Hematopoietic multipotent progenitor cell treated with erythropoietin and hydrocortisone succinate and interleukin-3 and kit ligand, for 4 days (in vitro differentiated cells): Measurements from ENCODE around the gene KCND3.

Experiments used
- DNase-seq: peaks from one replicate; pipeline ENCODE4 v3.0.0-alpha.2; 2015

The KCND3 gene

DNA sequence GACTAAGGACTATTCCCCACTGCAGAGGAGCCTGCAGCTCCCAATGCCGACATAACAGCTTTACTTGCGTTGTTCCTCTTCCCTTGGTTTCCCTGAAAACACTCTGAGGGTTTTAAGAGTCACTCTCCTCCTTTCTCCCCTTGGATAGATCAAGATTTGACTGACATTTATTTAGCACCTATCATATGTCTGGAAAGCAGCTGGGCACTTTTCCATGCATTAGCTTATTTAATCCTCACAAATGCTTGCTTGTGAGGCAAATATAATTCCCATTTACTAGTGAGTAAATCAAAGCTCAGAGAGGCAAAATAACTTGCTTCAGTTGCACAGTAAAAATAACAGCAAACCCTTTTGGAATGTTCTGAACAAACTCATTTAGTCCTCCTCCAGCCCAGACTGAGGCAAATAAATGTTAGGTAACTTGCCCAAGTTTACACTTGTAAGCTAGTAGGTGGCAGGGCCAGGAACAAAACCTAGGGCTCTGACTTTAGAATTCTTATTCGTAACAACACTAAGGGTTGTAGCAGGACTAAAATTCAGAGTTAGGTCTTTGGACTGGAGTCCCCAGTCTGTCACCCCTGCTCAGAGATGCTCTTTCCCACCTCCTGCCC is 81.4 kb downstream of the KCND3 start:
- no peak for DNase-seq

DNA sequence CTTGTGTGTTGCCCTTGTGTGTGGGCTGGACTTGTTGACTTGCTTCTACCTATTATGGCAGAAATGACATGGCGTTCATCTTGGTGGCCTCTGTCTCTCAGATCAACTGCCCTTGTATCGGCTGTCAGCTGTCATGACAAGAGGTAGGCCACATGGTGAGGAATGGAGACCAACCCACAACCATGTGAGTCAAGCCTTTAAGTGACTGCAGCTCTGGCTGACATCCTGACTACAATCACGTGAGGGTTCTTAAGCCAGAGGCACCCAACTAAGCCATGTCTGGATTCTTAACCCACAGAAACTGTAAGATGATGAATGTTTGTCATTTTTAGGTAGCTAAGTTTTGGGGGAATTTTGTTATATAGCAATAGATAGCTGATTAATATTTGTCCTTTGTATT is 82.1 kb downstream of the KCND3 start:
- no peak for DNase-seq

DNA sequence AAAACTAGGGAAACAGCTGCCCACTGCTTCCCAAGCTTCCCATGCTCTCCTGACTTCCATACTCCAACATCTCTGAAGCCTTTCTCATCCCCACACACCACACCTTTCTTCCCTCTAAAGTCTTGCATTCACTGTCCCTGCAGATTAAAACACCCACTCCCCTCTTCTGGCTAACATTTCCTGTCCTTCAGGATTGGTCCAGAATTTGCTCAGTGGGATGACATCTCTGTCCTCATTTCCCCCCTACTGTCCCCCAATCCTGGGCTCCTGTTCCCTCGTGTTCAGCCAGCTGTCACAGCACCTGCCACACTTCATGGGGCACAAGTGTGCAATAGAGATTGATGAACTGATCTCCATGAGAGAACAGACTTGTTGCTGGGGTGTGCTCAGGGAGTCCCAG is 82.7 kb downstream of the KCND3 start:
- DNase-seq = no peak

DNA sequence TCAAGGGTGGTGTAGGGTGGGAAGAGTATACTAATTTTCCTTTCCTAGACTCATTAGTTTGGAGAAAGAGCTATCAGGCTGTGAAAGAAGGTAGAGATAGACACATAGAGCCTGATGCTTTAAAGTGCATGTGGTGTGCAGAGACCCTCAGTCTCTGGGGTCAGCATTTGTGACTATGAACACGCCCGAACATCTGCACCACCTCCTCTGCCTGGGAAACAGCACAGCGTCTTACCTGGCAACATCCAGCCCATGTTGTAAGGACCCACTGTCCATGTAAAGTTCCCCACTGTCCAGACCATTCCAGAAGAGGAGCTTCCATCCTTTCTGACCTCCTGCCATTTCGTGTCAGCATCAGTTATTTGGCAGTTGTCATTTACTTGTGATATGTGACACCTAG is 83.4 kb downstream of the KCND3 start:
- DNase-seq = no peak

DNA sequence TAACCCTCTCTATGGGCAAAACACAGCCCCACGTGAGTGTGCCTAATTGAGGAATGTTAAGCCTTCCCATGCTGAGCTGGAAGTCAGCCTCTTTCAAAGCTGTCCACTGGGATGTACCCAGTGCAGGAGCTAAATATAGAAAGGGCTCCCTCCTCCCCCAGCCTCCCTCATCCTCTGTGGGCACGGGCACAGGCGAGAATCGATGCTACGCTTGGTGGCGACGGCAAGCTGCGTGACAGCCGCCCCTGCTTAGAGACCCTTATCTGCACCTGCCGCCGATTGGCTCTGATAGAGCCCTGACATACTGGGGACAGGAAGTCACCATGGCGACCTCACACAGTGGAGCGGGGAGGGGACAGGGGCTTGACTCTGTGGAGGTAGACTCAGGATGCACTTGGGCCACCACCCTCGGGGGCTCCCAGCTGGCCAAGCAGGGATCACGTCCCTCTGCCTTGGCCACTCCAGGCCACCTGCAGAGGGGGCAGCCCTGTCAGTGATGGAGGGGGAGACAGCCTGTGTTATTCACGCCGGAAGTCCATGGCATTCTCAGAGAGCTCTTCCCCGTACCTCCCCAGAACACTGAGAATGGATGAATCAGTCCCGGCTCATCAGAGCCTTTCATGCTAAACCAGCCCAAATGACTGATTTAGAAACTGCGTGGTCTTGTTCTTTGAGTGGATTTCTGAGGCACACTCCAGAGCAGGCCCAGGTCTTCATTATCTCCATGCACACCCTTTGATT is 84.8 kb downstream of the KCND3 start:
- DNase-seq = no peak

DNA sequence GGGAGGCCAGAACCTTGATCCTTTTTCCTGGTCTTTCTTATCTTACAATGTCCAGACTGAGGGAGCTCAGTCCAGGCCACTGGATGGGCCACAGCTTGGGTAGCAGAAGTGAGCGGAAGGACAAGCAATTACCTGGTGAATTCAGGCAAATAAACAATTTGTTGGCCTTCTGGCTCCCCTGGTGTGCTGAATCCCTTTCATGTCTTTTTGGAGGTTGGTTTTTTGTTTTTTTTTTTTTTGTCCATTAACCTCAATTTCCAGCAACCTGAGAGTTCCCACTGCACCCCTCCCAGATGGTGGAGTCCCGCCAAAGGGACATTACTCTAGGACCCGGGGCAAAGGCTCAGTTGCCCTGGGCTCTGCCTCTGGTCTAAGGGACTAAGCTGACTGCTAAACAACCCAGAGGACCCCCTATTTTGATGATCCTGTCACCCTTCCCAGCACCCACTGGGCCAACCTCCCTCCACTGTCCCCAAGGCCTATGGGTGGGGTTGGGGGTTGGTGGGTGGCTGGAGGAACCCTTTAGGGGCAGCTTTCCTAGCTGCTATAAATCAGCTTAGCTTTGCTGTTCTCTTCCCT is 85.5 kb downstream of the KCND3 start:
- DNase-seq = no peak

DNA sequence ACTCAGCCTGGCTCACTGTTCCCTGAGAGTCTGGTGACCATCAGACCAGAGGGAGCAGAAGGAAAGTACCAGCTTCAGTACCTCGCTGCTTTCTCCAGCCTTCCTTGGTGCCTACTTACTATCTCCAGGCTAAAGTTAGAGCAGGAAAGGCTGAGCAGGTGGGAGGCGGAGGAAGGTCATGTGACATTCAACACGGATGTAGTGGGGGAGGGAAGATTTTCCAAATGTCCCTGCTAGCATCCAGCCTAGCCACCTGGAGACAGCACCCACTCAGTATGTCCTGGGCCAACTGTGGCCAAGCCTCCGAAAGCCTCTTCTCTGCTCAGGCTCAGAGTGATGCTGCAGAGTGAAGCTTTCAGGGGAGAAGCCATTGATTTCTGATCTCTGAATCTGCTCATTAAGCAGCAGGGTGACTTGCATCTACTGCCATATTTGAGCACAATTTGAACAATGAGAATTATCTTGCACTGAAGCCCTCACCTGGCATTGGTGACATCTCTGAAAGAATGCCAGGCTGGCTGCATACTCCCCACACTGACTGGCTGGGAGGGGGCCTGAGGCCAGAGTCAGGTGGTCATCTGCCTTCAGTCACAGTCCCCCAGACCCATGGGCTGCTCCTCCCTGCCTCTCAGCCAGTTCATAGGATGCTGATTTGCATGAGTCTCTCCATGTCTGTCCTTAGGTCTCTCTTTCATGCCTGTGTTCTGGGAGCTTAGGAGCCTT is 86.2 kb downstream of the KCND3 start:
- DNase-seq = no peak

DNA sequence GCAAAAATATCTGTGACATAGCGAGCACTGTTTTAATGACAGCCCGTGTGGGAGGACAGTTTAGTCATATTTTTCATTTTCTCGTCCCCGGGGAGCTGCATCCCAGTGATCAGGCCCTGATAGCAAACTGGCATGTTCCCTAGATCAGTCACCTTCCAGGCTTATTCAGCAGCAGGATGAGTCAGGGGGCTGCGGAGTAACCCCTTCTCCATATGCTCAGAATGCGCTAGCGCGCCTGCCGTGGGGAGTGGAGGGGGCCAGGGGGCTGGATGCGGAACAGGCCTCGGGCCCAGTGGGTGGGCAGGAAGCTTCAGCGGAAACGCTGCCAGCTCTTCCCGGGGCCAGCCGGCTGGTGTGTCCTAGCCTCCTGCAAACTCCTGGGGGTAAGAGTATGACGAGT is 94.0 kb downstream of the KCND3 start:
- DNase-seq = no peak

DNA sequence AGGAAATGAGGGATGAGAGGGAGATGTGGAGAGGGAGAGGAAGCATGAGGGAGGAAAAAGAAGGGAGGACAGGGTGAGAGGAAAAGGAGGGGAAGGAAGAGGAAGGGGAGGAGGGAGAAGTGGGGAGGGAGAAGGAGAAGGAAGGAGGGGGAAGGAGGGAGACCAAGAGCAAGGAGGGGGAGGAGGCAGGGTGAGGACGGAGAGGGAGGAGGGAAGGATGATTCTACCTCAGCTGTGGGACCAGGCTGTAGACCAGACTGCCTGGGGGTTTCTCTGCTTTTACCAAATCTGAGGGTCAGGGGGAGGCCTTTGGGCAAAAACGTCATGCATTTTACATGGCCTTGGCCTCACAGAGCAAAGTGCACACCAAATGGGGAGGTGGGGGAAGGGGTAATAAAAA is 94.5 kb downstream of the KCND3 start:
- no peak for DNase-seq

DNA sequence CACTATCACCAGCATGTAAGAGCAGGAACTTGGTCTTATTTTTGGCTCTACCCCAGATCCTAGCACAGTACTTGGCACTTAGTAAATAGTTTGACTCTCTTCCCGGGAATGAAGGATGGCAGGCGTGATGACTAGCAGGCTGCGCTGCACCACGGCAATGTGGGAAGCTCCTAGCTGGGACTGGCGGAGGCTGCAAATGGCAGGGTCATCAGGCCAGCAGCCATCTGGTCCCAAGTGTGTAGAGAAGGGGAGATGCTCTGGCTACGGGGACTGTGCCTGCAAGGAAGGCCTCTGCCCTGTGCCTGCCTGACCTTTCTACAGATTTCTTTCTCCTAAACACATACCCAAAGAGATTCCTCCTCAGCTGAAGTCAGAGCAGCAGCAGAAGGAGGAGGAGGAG is 95.0 kb downstream of the KCND3 start:
- DNase-seq = no peak

DNA sequence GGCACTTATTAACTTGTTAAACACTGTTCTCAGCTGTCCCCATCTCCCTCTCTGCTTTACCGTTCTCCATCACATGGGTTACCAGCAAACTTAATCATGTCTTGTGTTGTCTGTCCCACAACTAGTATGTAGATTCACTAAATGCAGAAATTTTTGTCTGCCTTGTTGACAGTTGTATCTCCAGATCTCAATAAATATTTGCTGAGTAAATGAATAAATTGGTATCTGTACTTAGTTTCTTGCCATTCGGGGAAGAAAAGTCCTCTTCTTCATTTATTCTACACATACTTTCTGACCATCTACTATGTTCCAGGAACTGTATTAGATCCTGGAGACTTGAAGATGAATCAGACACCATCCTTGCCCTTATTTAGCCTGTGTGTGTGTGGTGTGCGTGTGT is 97.9 kb downstream of the KCND3 start:
- no peak for DNase-seq

DNA sequence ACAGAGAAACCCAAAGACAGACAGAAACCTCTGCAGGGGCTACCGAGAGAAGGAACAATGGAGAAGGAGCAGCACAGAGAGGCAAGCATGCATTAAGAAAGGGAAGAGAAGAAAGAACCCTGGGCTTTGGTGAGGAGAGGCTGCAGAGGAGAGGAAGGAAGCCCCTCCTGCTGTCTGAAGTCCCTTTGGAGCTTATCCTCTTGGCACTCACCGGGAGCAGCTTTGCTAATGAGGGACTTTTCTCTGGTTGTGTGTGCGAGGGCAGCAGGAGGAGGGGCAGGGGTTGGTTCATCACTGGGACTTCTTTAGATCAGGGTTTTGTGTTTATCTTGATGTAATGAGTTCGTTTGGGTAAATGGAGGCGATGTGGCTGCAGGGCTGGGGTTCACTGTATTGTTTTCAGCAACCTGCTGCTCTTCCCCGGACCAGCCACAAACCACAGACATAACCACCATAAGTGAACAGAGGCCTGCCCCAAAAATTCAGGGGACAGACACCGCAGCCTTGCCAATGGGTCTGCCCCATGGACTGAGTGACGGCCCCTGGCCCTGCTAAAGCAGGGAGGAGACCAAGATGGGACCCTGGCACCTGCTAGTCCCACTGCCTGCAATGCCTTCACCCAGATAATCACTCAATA is 100.6 kb downstream of the KCND3 start:
- no peak for DNase-seq

DNA sequence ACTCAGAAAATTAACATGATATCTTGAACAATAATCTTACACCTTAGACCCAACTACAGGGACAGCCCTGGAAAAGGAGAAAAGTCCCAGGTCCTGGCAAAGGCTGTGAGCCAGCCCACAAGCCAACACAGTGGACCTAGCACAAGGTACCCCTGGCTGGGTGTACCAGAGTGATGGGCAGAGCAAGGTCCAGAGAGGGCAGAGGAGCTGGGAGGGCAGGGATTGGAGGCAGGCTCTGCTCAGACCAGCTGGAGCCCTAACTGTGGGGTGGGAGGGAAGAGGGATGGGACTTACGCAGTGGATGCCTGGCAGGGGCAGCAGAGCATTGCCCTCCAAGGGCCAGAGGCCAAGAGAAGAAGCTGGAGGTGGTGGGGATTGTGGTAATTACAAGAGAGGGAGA is 101.6 kb downstream of the KCND3 start:
- no peak for DNase-seq

DNA sequence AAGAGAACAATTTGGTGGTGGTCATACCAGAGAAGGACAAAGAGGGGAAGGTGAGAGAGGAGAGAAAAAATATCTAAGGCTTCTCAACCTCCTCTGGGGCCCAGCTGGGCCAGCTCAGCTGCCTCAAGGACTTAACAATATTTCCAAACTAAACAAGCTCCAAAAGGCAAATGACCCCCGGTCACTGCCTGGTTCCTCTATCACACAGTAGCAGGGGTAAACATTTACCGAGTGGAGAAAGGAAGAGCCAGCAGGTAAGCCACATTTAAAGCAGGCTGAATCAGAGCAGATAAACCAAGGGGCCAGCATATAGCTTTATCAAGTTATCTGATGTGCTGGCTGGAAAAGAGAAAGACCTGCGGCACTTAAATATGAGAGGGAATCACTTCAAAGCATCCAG is 102.1 kb downstream of the KCND3 start:
- DNase-seq = no peak

DNA sequence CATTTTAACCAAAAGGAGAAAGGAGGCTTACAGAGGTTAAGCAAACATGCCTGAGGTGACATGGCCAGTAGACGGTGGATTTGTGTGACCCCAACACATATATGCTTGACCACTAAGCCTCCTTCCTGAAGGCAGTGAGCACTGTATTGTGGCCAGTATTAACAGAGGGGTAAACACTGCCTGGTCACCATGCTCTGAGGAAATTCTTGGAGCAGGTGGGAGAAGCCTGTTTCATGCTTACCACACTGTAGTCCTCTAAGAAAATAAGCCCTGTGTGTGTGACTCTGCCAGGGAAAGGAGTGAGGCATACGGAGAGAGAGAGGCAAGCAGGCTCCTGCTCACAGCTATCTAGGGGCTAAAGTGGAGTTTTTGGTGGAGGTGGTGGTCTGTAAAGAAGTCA is 102.7 kb downstream of the KCND3 start:
- no peak for DNase-seq

DNA sequence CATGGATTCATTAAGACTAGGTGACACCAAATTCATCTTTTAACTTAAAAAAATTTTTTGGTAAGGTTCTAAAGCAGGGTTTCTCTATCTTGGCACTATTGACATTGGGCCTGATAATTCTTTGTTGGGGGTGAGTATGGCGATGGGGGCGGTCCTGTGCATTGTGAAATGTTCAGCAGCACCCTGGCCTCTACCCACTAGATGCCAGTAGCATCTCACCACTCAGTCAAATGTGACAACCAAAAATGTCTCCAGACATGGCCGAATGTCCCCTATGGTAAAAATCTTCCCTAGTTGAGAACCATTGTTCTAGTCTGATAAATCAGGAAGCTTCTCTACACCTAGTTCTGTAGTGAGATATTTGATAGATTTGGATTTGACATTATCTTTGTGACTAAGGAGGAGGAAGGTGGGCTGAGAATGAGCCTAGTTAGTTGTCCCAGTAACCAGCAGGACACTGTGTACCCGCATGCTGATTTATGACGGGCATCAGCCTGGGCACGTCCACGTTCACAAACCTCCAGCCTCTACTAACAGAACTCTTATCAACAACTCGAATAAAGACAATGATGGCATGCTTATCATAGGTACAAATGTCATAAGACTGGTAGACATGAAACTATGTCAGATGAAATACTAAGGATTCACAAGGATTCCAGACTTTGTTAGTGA is 104.6 kb downstream of the KCND3 start:
- DNase-seq = no peak

DNA sequence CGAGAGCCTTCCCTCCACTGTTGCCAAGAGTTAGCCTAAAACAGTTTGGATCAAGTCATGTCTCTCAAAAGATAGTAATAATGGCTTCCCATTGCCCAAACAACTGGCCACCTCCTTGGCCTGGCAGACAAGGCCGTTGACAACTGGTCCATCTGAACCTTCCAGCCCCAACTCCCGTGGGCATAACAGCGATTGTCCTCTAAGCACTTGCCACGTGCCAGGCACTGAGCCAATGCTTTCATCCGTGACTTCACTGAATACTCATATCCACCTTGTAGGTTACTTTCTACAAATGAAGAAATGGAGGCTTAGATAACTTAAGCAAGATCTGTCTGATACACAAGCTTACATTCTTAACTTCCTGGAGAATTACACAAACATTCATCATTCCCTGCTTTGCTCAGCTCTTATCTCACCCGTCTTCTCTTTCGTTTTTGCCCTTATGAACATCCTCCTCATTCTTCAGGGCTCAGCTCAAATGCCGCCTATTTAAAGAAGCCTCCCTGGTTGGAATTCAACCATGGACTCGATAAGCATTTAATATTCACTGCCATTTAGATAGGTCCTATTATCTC is 106.4 kb downstream of the KCND3 start:
- no peak for DNase-seq

DNA sequence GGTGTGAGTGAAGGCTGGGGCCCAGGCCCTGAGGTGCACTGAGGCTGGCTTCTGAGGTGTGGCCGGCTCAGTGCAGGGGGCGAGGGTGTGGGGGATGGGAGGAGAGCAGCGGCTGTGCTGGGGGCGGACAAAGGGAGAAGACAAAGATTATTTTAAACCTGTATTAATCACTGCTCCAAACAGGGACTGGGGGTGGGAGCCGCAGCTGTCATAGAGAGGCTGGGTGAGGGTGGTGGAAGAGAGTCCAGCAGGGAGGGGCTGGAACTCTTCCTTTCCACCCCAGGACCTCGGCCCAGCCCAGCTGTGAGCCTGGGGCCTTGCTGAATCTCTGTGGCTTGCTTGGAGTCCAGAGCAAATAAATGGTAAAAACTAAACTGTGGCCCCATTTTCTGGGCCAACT is 106.9 kb downstream of the KCND3 start:
- DNase-seq = no peak

DNA sequence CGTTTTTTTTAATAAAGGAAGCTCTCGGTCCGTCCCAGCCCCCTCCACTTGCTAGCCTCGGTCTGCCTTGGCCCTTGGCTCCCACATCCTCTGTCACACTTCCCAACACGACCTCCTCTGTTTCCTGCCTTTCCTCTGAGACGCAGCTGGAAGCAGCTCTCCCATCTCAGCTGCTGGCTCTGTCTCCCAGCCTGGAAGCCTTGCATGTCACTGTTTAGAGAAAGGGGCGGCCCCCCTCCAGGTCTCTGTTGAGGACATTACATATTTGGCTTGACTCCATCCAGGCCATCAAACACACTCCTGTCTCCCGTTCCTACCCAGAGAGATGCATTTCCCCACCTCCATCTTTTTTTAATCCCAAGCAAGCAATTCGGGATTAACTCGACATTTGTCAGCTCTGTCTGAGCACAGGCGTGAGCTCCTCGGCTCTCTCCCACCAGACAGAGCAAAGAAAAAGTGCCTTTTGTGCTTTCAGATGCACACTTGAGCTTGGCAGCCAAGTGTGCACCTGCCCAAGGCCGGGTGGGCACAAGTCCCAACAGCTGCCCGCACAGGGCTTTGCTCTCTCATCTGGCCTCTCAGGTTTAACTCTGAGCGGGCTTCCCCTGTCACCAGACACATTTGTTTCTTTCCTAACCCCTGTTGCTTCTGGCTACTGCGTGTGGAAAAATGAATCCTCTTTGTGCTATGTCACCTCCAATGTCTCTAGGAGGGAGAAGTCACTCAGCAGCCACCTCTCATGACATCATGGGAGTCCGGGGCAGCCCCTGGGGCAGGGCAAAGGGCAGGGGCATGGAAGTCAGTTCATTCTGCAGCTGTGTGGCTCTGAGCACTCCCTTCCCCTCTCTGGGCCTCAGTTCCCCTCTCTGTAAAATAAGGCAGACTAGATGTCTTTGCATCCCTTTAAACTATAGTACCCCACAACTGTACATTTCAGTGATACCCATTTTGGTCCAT is 108.3 kb downstream of the KCND3 start:
- DNase-seq = no peak

DNA sequence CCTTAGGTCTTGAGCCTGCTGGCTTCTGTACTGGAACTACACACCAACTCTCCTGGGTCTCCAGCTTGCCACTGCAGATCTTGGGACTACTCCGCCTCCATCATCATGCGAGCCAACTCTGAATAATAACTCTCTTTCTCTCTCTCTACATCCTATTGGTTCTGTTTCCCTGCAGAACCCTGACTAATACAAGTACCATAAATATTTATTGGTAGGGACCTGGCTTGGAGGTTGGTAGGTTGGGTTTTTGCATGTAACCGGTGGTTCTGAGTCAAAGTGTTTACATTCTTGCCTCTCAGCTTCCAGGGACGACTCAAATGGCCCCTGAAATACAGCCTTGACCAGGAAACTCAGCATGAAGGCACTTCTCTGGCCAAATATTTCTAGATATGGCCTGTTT is 110.4 kb downstream of the KCND3 start:
- no peak for DNase-seq

DNA sequence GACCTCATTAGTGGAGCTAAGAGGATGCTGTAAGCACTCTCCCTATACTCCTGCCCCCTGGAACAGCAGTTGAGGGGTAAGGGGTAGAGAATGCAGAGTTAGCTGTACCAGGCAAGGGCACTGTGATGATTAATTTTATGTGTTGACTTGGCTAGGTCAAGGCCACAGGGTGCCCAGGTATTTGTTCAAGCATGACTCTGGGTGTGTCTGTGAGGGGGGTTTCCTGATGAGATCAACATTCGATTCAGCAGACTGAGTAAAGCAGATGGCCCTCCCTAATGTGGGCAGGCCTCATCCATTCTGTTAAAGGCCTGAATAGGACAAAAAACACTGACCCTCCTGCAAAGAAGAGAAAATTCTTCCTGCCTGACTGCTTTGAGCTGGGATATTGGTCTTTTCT is 110.8 kb downstream of the KCND3 start:
- no peak for DNase-seq
